RPMI7951 (cell line): Measurements from ENCODE around the gene ENAH. TPM values are rescaled to one million over a fixed set of nuclear protein-coding genes. Genes with fewer than 3 reads are reported as not detected.
"Not testable (repeated sequence)": the region's sequence is repeated elsewhere in the genome, so short reads cannot be mapped to it uniquely, and the experiment has no call there.

Experiments used
- DNase-seq: peaks from one replicate; pipeline ENCODE4 v3.0.0-alpha.2; 2012; ENCODE audit warnings: low read depth
- total RNA-seq: library from RNA; depleted of rRNA; stranded (reverse); fragments of >200 nt; shearing (Covaris generic); gene quantifications from 2 replicates; pipeline ENCODE4 v1.2.3, GENCODE V29; 2014

Gene ENAH
- total RNA-seq, 1 experiment from 2014 or later: 53.3 TPM

DNA sequence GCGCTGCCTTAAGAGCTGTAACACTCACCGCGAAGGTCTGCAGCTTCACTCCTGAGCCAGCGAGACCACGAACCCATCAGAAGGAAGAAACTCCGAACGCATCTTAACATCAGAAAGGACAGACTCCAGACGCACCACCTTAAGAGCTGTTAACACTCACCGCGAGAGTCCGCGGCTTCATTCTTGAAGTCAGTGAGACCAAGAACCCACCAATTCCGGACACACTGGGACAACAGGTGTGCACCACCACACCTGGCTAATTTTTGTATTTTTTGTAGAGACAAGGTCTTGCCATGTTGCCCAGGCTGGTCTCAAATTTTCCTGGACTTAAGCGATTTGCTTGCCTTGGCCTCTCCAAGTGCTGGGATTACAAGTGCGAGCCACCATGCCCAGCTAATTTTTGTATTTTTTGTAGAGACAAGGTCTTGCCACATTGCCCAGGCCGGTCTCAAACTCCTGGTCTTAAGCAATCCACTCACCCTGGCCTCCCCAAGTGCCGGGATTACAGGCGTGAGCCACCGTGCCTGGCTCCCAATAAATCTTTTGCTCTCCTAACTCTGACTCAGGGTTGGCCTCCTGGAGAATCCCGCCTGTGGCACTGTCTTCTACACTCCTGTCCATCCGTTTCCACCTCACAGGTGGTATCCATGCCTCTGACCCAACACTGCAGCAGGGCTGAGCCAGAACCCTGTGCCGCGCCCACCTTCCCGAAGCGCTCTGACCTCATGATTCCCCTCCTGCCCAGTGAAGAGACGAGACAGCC, 179.1 kb downstream of the ENAH start:
- DNase-seq: not testable (repeated sequence)

- DNase-seq: not testable (repeated sequence)
These were observed 179.7 kb downstream of the ENAH start for GRCh38 chr1:225473266-225473665.

DNA sequence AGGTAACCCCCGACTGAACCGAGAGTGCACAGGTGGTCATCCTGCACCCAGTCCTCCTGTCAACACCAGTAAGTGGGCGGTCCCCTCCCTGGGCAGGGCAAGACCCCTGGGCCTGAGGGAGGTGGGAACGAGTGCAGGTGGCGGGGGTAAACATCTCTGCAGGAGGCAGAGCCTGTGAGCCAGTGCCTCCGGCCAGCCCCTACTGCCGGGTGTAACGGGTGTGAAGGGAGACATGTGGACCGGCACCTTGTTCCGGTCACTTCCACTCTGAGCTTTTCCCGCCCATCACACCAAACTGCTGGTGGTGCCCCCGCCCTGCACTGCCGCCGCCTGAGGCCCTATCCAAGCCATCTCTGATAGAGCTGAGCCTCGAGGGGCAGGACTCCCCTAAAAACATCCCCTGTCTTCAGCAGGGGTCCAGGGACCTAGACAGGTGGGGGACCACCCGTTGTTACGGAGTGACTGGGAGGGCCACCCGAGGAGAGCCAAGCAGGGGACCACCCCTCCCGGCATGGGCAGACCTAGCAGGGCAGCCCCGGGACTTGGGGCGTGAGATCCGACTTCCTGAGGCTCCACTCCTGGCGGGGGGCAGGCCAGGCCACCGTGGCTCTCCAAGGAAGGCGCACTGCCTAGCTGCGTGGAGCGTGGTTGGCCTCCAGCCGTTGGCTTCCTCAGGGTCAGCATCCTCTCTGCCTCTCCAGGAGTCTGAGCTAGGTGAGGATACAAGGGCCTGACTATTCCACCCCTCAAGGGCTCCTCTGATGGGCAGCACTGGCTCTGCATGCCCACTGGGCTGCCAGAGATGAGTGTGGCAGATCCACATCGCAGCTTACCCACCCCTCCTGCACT, 181.2 kb downstream of the ENAH start:
- DNase-seq: no peak

GRCh38 chr1:225471109-225471452, 181.8 kb downstream of the ENAH start:
- DNase-seq: no peak

- no peak for DNase-seq
These were observed 182.5 kb downstream of the ENAH start for GRCh38 chr1:225470211-225471108.

DNA sequence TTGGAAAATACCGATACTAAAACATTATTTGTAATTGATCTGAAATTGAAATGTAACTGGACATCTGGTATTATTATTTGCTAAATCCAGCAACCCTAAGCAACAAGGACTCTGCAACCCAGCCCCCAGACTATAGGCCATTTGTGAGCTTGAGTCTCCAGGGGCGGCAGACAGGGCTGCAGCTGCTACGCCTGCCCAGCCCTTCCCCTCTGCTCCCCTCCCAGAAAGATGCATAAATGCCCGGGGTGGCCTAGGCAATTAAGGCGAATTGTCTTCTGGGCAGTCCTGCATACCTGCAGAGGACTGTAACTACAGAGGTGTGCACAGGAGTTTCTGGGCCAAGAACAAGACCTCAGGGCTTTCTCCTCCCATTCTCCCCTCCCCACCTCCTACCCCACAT, 183.9 kb downstream of the ENAH start:
- DNase-seq: no peak

DNA sequence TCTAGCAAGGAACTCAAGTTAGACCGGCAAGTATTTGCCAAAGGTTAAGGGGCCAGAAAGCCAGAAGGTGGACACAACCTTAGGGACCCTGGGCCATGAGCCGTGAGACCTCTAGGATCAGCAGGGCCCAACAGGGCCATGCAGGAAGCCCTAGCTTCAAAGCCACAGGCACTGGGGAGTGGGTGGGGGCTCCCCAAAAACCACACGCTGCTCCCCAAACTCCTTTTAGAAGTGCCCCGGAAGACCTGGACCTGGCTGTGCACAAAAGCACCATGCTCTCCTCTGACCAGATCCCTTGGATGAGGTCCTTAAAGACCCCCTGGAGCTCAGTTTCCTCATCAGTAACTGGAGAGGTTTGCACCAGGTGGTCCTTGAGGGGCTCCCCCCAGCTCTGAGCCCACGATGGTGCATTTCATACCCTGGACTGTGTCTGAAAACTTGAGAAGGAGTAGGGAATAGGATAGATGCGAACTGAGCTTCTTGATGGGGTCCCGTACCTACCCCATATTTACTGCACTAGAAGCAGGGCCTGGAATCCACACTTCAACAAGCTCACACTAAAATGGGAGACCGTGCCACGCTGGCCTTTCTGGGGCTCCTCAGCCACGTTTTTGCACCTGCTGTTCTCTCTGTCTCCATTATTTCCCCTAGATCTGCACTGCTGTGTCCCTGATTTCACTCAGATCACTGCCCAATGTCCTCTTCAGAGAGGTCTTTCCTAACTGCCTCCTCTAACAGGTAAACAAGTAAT, 184.5 kb downstream of the ENAH start:
- no peak for DNase-seq

DNA sequence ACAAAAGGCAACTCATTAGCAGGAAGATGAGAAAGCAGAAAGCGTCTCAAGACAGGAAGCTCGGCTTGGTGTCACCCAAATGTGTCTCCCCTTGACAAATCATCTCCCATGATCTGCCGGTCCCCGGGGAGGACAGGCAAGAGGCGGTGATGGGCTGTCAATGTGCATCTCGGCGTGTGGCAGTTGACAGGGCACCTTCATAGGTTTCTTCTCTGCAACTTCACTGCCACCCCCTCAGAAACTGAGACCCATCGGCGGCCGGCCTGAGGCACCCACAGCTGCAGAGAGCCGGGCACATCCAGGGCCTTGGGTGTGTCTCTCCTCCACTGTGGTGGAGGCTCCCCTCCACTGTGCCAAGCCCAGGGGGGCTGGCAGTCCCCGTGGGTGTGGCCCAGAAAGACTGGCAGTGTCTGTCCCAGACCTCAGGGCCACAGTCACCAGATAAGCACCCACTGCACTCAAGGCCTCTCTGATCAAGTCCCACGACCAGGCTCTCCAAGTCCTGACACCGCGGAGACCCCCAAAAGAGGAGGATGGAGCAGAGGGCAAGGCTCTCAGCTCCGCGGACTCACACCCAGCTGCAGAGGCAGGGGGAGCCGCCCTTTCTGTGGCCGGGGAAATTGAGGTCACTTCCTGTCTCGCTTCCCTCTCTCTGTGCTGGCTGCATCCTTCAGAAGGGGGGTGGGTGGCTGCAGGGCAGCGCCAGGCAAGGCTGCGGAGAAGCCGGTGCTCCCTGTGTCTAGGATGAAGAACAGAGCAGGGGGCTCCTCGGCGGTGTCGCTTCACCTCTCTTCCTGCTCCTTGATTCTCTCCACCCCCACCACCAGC, 185.5 kb downstream of the ENAH start:
- no peak for DNase-seq

GRCh38 chr1:225466848-225467192, 186.1 kb downstream of the ENAH start:
- DNase-seq: no peak

- no peak for DNase-seq
These were observed 187.0 kb downstream of the ENAH start for GRCh38 chr1:225465793-225466517.

- DNase-seq: no peak
These were observed 187.8 kb downstream of the ENAH start for GRCh38 chr1:225464851-225465792.

DNA sequence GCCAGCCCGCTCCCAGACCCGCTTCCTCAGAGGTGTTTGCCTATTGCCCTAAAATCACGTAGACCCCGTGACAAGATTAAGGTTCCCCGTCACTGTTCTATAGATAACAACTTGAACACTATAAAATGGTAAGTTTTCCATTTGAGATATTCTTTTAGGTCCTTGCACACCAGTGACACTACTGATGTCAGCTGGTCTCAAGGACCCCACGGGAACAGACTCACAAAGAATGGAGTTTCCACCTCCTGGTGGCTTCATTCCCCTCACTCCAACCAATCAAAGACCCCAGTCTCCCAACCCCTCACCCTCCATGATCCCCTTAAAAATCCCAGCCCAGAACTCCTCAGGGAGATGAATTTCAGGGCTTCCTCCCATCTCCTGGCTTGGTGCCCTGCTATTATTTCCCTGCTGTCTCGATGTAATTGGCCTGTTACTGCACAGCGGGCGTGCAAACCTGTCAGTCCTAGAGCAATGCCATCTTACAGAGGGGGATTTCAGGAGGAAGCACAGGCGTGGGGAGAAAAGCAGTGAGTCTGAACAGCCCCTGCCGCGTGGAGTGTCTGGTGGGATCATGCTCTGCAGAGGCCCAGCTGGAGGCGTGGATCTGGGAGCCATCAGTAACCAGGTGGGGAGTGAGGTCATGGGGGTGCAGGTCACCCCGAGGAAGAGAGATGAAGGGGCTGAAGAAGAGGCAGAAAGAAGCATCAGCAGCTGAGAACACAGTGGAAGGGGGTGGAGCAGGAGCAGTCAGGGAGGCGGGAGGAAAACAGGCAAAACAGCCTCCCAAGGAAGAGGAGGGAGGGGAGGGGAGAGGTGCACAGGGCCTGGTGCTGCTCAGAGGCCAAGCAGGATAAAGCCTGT, 190.0 kb downstream of the ENAH start:
- no peak for DNase-seq

DNA sequence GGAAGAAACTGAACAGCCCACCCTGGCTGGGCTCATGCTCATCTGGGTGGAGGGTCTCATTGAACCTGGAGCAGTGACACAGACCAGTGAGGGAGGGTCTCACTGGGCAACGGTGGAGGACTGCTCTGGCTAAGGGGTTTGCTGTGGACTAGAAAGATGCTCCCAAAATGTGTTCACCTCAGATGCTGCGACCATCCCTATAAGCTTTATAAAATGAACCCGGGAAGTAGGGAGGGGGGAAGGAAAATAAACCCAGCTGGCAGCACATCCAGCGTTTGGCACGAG, 190.6 kb downstream of the ENAH start:
- no peak for DNase-seq

DNA sequence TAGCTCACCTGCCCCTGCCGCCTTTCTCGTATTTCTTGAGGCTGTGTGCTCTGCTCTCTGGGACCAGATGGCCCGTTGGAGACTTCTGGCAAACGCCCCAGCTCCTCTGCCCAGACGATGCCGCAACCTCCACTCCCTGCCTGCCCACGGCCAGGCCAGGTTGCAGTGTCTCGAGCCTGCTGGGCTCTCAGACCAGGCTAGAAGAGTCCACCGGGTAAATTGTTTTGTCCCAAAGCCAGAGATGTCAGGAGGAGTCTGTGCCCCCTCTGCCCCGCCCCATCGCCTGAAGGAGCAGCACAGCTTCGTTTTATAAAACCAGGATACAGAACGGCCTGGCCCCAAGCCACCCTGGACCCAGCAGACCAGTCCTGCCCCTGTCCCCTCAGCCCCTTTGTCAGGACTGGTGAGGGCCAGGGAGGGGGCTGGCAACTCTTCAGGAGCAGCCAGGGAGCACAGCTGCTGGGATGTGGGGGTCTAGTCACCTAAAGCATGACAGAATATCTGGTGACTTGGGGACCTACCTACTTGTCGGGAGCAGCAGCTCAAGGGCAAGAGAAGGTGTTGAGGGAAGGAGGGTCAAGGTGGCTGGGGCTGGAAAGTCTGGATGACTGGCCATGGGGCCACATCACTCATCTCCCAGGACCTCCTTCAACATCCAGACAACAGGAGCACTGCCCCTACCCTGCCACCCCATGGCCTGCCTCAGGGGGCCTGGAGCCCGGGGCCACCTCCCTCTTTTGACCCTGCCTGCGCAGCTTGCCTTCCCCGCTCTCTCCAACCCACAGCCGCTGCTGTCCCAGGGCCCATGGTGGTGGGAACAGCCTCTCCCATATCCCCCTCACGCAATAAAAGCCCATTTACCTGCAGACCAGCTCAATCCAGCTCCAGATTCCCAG, 191.1 kb downstream of the ENAH start:
- DNase-seq: no peak

GRCh38 chr1:225460737-225461532, 192.0 kb downstream of the ENAH start:
- no peak for DNase-seq
